Spleen (tissue), 7 donors: ENCODE data around the gene SUSD4.

Experiments
- POLR2A ChIP-seq, 3 donors: fragments of 450-650 bp; IDR thresholded peaks; one replicate each; pipeline ENCODE4 v1.5.1; 2017; ENCODE audit warnings: antibody characterized with exemption in 3 of 3, mild to moderate bottlenecking in 1 of 3
- POLR2AphosphoS5 ChIP-seq, 3 donors: sonication (generic); formaldehyde crosslinking; IDR thresholded peaks; one replicate each; pipeline ENCODE4 v1.5.1; 2017; ENCODE audit warnings: antibody characterized with exemption in 3 of 3
- TF ChIP-seq, protein P1 (sequence below), 11 experiments: fragments of 200-600 bp in 7 of 11; fragments of 450-650 bp in 4 of 11; sonication (generic) in 4 of 11; IDR thresholded peaks in 8 of 11; conservative IDR thresholded peaks in 3 of 11; 1 replicate in 7 of 11; 2 replicates in 4 of 11; pipeline versions ENCODE4 v1.4.0 to v1.8.0; 2016 to 2021; ENCODE audit warnings: antibody characterized with exemption in 11 of 11, inconsistent platforms in 4 of 11, mild to moderate bottlenecking in 1 of 11
- donor health status: DM: no; HTN: no; CAD: no; lungs with moderate emphysema.
- donor health status: DM: no; HTN: no; CAD: no.
- donor health status: DM: no; HTN: no; CAD: no.

DNA sequence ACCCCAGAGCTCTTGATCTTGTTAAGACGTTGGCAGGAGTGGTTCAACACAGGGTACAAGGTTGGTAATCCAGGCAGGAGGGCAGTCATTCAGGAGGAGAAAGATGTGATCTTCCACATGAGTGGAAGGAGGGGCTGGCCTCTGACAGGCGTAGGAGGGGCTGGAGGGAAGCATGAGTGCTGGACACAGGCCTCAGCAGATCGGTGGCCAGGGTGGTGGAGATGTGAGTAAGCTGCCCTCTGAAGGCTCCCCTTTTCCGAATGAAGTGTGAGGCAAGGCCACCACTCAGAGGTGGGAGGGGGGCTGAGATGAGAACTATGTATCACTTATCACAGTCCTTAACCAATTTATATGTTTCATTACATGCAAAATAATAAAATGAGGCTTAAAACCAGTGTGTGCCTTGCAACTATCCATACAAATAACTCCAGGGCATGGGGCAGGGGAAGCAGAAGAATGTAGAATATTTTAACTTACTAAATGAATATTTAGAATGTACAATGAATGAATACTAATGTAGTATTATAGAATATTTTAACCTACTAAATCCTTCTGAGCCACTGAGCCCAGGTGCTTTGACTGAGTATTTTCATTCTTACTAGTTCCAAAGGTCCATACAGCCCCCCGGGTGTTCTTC, 117.4 kb downstream of the SUSD4 start:
- TF ChIP-seq, protein P1, sequence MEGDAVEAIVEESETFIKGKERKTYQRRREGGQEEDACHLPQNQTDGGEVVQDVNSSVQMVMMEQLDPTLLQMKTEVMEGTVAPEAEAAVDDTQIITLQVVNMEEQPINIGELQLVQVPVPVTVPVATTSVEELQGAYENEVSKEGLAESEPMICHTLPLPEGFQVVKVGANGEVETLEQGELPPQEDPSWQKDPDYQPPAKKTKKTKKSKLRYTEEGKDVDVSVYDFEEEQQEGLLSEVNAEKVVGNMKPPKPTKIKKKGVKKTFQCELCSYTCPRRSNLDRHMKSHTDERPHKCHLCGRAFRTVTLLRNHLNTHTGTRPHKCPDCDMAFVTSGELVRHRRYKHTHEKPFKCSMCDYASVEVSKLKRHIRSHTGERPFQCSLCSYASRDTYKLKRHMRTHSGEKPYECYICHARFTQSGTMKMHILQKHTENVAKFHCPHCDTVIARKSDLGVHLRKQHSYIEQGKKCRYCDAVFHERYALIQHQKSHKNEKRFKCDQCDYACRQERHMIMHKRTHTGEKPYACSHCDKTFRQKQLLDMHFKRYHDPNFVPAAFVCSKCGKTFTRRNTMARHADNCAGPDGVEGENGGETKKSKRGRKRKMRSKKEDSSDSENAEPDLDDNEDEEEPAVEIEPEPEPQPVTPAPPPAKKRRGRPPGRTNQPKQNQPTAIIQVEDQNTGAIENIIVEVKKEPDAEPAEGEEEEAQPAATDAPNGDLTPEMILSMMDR (IDR thresholded peaks at IDR 0.05 in 8 of 11, conservative IDR thresholded peaks at IDR 0.05 in 3 of 11), result no peak
- no peak for TF ChIP-seq POLR2A (IDR thresholded peaks at IDR 0.05)
- no peak for TF ChIP-seq POLR2AphosphoS5 (IDR thresholded peaks at IDR 0.05)
